Gastroesophageal sphincter (tissue), 4 donors: ENCODE data around the gene C7orf33. TPM values are rescaled to one million over a fixed set of nuclear protein-coding genes. Genes with fewer than 3 reads are reported as not detected.

Source experiments
- ATAC-seq: fragments of 150-250 bp; one replicate; pipeline ENCODE4 v1.9.1; 2016; ENCODE audit warnings: mild to moderate bottlenecking, moderate library complexity
- H3K27ac ChIP-seq, 4 donors: fragments of 200-600 bp; sonication (generic) in 3 of 4; 1 replicate in 3 of 4; 2 replicates in 1 of 4; pipeline ENCODE4 v1.5.1; 2016 to 2019
- H3K27me3 ChIP-seq: fragments of 200-600 bp; sonication (generic); one replicate; pipeline ENCODE4 v1.5.1; 2019
- H3K36me3 ChIP-seq, 2 donors: fragments of 200-600 bp; sonication (generic); one replicate each; pipeline ENCODE4 v1.5.1; 2019; ENCODE audit warnings: control low read depth in 1 of 2
- H3K4me1 ChIP-seq, 3 donors: fragments of 200-600 bp; sonication (generic); 1 replicate in 2 of 3; 2 replicates in 1 of 3; pipeline ENCODE4 v1.5.1; 2016 to 2019; ENCODE audit warnings: control low read depth in 2 of 3
- H3K4me3 ChIP-seq, 2 donors: fragments of 200-600 bp; sonication (generic); one replicate each; pipeline ENCODE4 v1.5.1; 2019; ENCODE audit warnings: mild to moderate bottlenecking in 1 of 2, moderate library complexity in 1 of 2
- H3K9me3 ChIP-seq, 3 donors: fragments of 200-600 bp; sonication (generic); one replicate each; pipeline ENCODE4 v1.5.1; 2017 to 2019; ENCODE audit warnings: control low read depth in 2 of 3
- EP300 ChIP-seq: sonication (generic); formaldehyde crosslinking; IDR thresholded peaks from one replicate; pipeline ENCODE4 v1.6.1; 2017; ENCODE audit warnings: antibody characterized with exemption, mild to moderate bottlenecking
- POLR2A ChIP-seq, 2 donors: fragments of 450-650 bp; IDR thresholded peaks; one replicate each; pipeline ENCODE4 v1.6.1; 2017; ENCODE audit warnings: antibody characterized with exemption in 2 of 2, mild to moderate bottlenecking in 2 of 2, moderate library complexity in 1 of 2
- POLR2AphosphoS5 ChIP-seq: sonication (generic); formaldehyde crosslinking; IDR thresholded peaks from one replicate; pipeline ENCODE4 v1.6.1; 2017; ENCODE audit warnings: antibody characterized with exemption
- WGBS, 2 donors: methylation state at CpG; one replicate each; pipeline ENCODE4 v1.1.5; 2018; ENCODE audit warnings: low coverage in 1 of 2; 5-methylcytosine and 5-hydroxymethylcytosine counted together
- total RNA-seq, 4 donors: library from RNA; depleted of rRNA; stranded (reverse); fragments of >200 nt; gene quantifications; one replicate each; pipeline ENCODE4 v1.1.0, GENCODE V29; 2016
- TF ChIP-seq, protein P1 (sequence below), 4 experiments: fragments of 200-600 bp in 2 of 4; fragments of 450-650 bp in 2 of 4; sonication (generic) in 1 of 4; IDR thresholded peaks; one replicate each; pipeline ENCODE4 v1.5.1; 2017 to 2019; ENCODE audit warnings: antibody characterized with exemption in 4 of 4, mild to moderate bottlenecking in 2 of 4, moderate library complexity in 2 of 4

The C7orf33 gene
- total RNA-seq, 4 donors from 2014 or later, result not detected

DNA sequence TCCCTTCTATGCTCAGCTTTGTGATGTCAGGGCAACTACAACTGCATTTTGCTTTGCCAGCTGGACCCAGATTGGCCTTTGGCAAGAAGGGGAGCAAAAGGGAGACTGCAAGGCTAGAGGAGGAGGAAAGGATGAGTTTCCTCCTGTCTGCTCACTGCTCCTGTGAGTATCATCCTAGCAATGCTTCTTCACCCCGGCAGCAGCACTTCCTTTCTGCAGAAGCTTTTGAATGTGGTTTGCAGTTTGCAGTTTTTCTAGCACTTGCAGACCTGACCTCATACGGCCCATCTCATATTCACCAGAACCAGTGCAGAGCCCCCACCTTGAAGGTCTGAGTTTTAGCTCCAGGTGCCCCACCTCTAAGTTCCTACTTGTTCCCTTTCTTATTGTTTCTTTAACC, 14.8 kb downstream of the C7orf33 start:
- 62 to 85% methylated on average over 2 of the region's 2 CpGs for WGBS, 2 donors
- Histone ChIP-seq H3K9me3 (no peaks in the 10 kb centered on the region), H3K4me3 (no peak overlapping the region), H3K27ac (no peak overlapping the region), H3K27me3 (peaks cover 10% of the 10 kb centered on the region), H3K36me3 (no peaks in the 10 kb centered on the region), H3K4me1 (peaks cover 0 to 12% (median 0%) of the 10 kb centered on the region in 3 donors)
- no peak for TF ChIP-seq POLR2AphosphoS5
- no peak for TF ChIP-seq EP300
- no peak for TF ChIP-seq POLR2A (IDR thresholded peaks at IDR 0.05)
- ATAC-seq, result no peak

DNA sequence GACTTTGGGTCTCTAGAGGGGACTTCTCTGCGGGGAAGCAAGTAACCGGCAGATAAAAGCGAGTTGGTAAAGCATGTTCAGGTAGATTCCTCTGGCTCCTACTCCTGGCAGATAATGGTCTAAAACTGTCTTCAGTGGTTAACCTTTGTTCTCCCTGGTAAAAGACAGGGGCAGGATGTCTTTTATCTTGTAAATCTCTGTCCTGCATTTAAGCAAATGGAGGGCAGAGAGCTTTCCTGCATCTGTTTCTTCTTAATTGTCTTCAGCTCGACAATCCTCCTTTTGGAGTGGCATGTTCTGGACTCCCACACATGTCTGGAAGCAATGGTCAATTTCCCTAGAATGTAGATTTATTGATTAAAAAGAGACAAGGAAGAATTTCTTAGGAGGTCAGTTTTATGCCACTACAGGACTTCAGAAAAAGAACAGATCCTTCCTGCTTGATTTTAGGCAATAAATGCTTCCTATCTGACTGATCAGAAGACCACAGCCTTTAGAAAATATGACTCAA, 16.6 kb downstream of the C7orf33 start:
- Histone ChIP-seq H3K4me1 (peaks cover 0 to 12% (median 0%) of the 10 kb centered on the region in 3 donors), H3K27me3 (peaks cover 10% of the 10 kb centered on the region), H3K9me3 (no peaks in the 10 kb centered on the region), H3K36me3 (no peaks in the 10 kb centered on the region), H3K4me3 (no peak overlapping the region), H3K27ac (no peak overlapping the region)
- WGBS, 2 donors, result 39 to 59% methylated on average over 4 of the region's 4 CpGs
- ATAC-seq, result no peak
- TF ChIP-seq EP300 (no peak), POLR2AphosphoS5 (no peak), POLR2A (IDR thresholded peaks at IDR 0.05) (no peak)
- TF ChIP-seq, protein P1, sequence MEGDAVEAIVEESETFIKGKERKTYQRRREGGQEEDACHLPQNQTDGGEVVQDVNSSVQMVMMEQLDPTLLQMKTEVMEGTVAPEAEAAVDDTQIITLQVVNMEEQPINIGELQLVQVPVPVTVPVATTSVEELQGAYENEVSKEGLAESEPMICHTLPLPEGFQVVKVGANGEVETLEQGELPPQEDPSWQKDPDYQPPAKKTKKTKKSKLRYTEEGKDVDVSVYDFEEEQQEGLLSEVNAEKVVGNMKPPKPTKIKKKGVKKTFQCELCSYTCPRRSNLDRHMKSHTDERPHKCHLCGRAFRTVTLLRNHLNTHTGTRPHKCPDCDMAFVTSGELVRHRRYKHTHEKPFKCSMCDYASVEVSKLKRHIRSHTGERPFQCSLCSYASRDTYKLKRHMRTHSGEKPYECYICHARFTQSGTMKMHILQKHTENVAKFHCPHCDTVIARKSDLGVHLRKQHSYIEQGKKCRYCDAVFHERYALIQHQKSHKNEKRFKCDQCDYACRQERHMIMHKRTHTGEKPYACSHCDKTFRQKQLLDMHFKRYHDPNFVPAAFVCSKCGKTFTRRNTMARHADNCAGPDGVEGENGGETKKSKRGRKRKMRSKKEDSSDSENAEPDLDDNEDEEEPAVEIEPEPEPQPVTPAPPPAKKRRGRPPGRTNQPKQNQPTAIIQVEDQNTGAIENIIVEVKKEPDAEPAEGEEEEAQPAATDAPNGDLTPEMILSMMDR (IDR thresholded peaks at IDR 0.05), result no peak

DNA sequence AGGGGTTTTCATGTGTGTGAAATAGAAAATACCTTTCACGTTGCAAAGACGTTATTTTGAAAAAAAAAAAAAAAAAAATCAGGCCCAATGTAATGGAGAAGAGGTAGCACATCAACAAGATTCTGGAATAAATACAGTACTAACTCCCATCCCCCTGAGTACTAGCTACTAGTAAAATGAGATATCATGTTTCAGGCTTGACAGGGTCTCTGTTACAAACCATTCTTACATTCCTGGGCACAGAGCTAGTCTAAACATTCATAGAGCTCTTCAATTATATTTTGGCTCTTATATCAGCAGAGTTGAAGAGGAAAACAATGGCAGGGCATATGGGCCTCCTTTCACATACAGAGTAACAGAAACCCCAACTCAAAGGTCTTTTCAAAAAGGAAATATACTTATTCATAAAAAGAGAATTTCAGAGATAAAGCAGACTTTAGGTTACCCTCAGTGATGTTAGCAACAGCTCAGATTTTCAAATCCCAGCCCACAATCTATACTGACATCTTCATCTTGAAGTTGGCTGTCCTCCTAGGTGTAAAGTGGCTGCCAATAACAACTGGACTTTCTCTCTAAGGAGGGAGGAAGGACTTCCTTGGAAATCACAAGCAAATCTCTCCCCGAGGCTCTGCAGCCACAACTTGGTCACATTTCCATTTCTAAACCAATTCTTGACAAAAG, 18.6 kb downstream of the C7orf33 start:
- Histone ChIP-seq H3K27me3 (peaks cover 9% of the 10 kb centered on the region), H3K27ac (no peak overlapping the region), H3K9me3 (no peaks in the 10 kb centered on the region), H3K4me3 (no peak overlapping the region), H3K36me3 (no peaks in the 10 kb centered on the region), H3K4me1 (peaks cover 0 to 12% (median 0%) of the 10 kb centered on the region in 3 donors)
- ATAC-seq, result no peak
- TF ChIP-seq POLR2A (IDR thresholded peaks at IDR 0.05) (no peak), EP300 (no peak), POLR2AphosphoS5 (no peak)
- TF ChIP-seq, protein P1 (IDR thresholded peaks at IDR 0.05), result no peak
- 34 to 46% methylated on average over 3 of the region's 3 CpGs for WGBS, 2 donors

DNA sequence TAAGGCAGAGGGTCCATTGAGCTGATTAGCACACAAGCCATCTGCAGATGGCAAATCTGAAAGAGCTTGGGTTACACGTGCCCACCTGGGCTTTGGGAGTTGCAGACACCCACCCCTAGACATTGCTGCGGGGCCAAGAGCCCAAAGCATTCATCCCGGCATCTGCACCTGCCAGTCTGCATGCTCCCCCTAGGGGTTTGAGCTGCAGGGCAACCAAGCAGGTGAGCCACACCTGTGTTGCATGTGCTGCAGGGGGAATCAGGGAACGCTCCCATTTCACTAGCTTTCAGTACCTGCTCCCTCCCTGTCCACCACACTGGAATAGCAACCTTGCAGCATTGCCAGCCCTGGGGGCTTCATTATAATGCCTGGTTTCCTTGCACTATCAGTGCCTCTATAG, 21.1 kb downstream of the C7orf33 start:
- WGBS, 2 donors, result 92% methylated on average over 2 of the region's 4 CpGs; no CpG with 5 or more reads in 1 of the 2 donors
- Histone ChIP-seq H3K4me3 (no peak overlapping the region), H3K4me1 (peaks cover 0 to 12% (median 0%) of the 10 kb centered on the region in 3 donors), H3K27ac (no peak overlapping the region), H3K27me3 (peaks cover 24% of the 10 kb centered on the region), H3K9me3 (no peaks in the 10 kb centered on the region), H3K36me3 (no peaks in the 10 kb centered on the region)
- ATAC-seq, result no peak
- no peak for TF ChIP-seq POLR2AphosphoS5

DNA sequence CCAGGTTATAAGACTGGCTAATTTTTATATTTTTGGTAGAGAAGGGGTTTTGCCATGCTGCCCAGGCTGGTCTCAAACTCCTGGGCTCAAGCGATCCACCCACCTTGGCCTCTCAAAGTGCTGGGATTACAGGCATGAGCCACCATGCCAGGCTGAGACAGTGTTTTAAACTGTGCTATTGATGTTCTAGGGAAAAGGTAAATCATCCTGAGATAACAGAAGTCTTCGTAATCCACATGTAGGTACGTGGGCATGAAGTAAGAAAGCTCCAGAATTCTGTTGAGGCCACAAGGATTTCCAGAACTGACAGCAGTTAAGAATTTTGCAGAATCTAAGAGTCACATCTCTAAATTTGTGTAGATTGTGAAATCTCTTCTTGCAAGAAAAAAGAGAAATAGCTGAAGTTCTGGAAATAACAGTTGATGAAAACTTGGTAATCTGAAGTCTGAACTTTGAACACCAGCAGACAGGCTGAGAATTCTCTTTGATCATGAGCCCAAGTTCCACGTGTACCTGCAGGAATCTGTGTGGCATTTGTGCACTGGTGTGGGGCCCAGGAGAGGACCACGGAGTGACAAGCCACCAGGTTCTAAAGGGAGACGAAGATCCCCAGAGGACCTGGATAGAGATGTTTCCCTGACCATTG, 24.6 kb downstream of the C7orf33 start:
- Histone ChIP-seq H3K4me1 (no peaks in the 10 kb centered on the region), H3K9me3 (no peaks in the 10 kb centered on the region), H3K36me3 (no peaks in the 10 kb centered on the region), H3K27me3 (peaks cover 33% of the 10 kb centered on the region), H3K27ac (no peak overlapping the region), H3K4me3 (no peak overlapping the region)
- WGBS, 2 donors, result 72 to 76% methylated on average over 4 to 6 of the region's 6 CpGs
- ATAC-seq, result no peak
- TF ChIP-seq EP300, result no peak
- TF ChIP-seq POLR2AphosphoS5, result no peak
- no peak for TF ChIP-seq POLR2A (IDR thresholded peaks at IDR 0.05)
- TF ChIP-seq, protein P1 (IDR thresholded peaks at IDR 0.05), result no peak
